Activated CD4-positive, alpha-beta T cell treated with anti-CD3 and anti-CD28 coated beads for 4 hours (primary cell): ENCODE results near the gene SMAP2.
A peak's percentile ranks its signal among the peaks of the same experiment; 100 is the strongest.
"Not testable (repeated sequence)": the region's sequence is repeated elsewhere in the genome, so short reads cannot be mapped to it uniquely, and the experiment has no call there.

Experiments
- DNase-seq, 2 donors: peaks; one replicate each; pipeline ENCODE4 v3.0.0-alpha.2; 2020

SMAP2 gene

DNA sequence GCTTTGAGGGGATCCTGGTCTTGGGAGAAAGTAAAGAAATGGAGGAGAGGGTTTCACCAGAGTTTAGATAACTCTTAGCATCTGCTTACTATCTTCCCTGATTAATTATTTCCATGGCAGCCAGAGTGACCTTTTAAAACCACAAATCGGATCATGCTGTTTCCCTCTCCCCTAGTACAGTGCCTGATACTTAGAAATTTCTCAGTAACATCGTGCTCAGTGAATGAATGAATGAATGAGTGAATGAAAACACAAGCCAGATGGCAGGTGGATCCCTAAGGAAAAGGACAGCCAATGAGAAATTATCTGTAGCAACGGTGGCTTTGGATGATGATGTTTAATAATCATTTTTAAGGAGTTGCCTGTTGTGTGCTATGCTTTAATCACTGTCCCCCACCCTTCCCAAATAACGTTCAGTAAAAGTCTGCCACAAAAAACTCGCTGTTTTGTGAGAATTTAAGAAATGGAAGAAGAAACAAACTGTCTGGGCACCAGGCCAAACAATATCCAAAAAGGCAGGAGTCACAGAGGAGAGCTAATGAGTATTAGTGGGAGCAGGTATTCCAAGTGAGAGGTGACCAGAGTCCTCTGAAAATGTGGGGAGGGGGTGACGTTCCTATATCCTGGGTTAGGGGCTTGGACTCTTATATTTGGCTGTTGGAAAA is 737 bp upstream of the SMAP2 start:
- DNase-seq: no peak

DNA sequence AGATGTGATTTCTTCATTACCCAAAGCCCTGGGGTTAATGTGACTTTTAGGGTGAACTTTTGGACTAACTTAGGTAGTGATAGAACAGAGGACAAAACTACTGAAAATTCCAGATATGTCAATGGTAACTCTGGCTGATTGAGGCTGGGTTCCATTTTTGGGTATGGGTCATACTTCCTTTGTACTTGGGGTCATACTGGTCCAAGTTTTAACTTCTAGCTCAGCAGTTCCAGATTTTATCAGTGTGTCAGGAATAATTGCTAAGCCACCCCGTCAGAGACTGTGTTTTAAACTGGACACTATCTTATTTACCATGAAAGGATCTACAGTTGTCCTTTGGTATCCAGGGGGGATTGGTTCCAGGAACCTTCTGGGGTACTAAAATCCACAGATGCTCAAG is 4.0 kb downstream of the SMAP2 start:
- no peak for DNase-seq

DNA sequence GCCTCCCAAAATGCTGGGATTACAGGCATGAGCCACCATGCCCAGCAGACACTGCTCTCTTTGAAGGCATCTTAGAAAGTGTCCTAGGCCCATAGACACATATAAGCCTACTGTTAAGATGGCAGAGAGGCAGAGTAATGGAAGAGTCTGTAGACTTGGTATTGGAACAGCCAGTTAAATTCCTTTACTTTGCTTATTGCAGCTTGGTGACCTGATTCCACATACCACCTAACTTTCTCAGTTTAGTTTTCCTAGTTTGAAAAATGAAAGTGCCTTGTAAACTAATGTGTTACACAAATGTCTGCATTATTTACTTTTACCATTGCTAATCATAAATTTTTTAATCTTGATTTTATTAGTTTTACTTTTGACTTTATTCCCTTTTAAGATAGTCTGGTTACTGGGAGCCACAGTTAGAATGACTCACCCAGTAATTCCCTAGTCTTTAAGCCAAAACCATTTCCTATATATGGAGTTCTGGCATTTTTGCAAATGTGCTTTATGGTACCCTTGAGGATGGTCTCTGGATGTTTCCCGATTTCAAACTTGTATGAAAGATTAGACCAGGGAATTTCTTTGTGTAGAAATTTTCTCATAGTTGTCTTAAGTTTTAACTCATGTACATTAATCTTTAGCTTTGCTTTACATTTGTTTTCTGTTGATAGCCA is 6.4 kb downstream of the SMAP2 start:
- no peak for DNase-seq

DNA sequence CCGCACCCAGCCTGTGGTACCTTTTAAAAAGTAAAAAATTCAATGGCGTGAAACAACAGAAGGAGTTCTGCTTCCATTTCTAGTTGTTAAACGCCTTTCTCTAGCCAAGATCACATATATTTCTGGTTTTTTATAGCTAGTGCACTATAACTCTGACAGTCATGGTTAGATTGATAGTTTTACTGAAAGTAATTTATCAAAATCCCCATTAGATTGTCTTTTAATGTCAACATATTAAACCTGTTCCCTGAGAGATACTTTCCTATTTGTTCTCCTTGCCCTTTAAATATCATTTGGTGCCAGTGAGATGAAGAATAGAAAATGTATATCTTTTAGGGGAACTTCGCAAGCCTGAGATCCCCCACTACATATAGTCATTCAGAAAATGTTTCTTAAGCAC is 7.3 kb downstream of the SMAP2 start:
- no peak for DNase-seq

GRCh38 chr1:40381268-40382107 is 8.0 kb downstream of the SMAP2 start:
- no peak for DNase-seq

DNA sequence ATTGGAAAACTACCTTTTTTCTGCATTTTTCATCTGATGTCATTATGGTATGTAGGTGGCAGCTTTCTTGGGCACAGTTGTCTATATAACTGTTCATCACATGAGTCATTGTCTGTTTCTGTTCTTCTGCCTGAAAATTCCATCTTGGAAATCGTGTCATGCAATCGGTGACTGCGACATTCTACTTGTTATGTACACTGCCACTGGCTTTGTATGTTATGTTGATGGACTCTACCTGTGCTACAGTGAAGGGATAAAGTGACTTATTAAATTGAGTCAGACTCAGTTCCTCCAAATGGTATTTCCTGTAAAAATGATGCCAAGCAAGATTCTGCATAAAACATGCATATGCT is 8.6 kb downstream of the SMAP2 start:
- peak in 1 of 2 donors; percentile 30 for DNase-seq

DNA sequence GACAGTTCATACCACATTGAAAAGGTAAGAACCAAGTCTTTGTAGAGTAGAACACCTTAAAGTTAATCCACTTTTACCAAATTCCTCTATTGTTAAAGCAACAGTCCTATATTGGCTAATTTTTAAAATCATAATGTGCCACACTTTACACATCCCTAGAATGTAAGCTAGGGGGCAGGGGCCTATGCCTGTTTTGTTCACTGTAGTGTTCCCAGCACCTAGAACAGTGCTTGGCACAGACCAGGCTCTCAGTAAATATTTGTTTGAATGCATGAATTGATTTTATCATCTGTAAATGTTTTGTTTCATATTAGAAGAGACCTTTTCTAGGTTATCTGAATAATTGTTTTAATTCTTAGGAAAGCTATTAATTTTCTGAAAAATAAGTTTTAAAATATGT is 9.1 kb downstream of the SMAP2 start:
- no peak for DNase-seq

DNA sequence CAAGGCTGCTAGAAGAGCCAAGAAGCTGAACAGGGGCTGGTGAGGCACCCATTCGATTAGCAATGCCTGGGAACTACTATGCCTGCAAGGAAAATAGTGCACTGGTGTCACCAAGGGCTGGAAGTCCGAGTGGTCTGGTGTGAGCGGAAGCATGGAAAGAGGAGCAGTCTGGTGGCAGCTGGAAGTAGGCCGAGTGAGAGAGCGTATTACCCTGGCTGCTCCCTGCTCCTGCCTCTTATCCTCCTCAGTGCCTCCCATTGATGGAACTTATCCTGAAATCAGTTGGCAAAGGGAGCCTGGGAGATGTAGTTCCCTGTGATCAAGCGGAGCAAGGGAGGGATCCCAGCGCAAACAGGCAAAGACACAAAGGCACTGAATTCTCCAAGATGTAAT is 9.6 kb downstream of the SMAP2 start:
- DNase-seq: no peak

GRCh38 chr1:40383488-40384412 is 10.2 kb downstream of the SMAP2 start:
- DNase-seq: no peak

DNA sequence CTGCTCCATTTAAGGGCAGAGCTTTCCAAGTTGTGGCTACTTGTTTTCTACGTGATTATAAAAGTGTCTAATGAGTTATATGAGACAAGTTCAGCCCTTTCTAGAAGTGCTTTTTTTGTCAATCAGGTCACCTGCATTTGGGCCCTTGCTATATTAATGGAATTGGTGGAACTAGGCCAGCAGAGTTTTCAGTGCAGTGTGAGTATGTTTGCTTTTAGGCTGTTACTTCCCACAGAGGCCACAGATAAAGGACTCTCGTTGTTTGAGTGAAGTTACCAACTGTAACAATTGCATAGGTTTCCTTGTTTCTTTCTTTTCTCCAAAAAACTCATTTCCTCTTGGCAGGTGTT is 10.9 kb downstream of the SMAP2 start:
- no peak for DNase-seq

DNA sequence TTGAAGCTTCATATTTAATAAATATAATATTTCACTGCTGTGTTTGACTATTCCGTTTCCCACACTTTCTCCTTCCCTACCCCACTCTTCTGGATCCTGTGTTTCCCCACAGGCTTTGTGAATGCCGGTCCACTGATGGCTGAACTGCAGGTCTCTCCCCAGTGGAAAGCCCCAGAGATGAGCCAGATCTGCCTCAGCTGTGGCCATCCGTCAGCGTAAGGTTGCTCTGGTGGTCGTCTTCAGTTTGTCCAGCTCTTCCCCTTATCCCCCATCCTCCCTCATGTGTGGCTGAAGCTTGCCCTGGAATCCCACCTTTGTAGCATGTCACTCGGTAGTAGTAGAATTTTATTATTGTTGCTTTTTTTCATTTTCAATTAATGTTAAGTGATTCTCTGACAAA is 11.4 kb downstream of the SMAP2 start:
- no peak for DNase-seq

DNA sequence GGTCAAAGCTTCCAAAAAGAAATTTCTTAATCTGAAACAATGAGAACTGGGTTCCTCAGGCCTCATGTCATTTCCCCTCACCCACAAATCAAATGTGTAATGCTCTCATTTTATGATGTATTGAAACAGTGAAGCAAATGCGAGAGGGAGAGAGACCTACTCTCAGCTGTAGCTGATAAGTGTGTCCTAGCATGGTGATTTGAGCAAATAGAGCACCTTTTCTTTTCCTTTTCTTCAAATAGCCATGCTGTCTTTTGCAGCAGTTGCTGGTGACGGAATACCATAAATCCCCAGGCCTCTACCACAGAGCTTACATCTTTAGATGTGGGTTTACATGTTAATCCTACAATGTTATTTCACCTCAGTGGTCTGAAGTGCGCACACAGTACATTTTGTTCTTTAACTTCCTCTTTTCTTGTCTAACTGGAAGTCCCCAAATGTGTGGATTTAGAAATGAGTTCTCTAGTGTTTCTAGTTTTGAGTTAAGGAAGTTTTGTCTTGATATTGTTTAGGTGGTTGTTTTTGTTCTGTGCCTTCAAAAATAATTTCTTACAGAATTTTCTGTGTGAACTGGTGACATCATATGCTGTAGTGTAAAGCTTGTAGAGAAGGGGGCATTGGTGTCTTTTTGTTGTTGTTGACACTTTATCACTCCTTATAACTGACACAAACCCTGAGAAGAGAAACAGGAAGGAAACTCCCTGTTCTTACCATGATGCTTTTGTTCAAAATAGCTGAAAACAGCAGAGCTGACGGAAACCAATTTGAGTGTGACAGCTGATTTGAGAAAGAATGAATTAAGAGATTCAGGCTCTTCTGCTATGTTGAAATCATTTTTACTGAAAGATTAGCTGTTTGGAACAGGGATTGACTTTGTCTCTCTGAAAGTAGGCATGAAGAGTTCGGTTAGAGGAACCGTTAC is 12.2 kb downstream of the SMAP2 start:
- DNase-seq: peak; percentile 53 to 60

- no peak for DNase-seq
These were observed 12.8 kb downstream of the SMAP2 start for GRCh38 chr1:40386359-40386723.

GRCh38 chr1:40386796-40387195 is 13.3 kb downstream of the SMAP2 start:
- no peak for DNase-seq

DNA sequence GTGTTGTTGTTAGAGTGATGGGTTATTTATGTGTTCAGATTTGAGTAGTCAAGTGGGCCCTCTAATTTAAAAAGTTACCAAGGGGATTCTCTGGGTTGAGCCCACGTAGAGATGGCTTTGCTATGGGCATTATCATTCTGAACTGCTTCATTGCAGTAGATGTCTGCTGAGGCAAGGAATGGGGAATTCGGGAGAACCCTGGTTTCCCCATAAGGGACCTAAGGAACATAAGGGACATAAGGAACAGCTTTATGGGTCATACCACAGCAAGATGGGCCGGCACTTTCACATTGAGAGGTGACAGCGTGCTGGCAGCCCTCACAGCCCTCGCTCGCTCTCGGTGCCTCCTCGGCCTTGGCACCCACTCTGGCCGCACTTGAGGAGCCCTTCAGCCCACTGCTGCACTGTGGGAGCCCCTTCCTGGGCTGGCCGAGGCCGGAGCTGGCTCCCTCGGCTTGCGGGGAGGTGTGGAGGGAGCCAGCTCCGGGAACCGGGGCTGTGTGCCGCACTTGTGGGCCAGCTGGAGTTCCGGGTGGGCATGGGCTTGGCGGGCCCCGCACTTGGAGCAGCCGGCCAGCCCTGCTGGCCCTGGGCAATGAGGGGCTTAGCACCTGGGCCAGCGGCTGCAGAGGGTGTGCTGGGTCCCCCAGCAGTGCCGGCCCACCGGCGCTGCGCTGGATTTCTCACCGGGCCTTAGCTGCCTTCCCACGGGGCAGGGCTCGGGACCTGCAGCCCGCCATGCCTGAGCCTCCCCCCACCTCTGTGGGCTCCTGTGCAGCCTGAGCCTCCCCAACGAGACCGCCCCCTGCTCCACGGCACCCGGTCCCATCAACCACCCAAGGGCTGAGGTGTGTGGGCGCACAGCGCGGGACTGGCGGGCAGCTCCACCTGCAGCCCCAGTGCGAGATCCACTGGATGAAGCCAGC is 14.1 kb downstream of the SMAP2 start:
- DNase-seq: not testable (repeated sequence)

GRCh38 chr1:40388456-40389321 is 15.2 kb downstream of the SMAP2 start:
- DNase-seq: not testable (repeated sequence)

- DNase-seq: no peak
These were observed 15.8 kb downstream of the SMAP2 start for GRCh38 chr1:40389322-40389803.

DNA sequence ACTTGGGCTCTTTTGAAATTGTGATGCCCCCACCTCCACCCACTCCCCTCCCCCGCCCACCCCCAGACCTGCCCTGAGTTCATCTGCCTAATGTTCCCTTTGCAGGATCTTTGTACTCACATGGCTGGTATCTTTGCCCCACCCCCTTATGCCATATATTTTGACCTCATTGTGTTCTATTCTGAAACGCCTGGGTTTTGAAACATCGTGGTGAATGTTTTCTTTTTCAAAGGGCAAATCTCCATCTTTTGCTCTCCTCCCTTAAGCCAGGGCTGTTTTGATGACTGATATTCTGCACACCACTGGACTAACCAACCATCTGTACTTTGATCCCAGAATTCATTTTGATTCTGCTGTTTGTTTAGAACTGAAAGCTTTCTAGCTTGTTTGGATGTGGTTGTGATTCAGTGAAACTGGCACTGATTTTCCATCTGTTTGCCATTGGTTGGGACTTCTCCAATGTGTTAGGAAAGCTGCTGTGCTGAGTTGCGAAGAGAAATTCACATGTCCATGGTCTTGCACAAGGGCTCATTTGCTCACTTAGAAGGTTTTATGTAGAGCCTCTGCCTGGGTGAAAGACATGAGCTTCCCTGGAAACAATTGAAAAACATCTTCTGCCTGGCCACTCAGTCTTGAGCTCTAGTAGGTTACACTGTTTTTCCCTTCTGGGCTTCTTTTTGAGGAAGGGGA is 16.5 kb downstream of the SMAP2 start:
- no peak for DNase-seq

DNA sequence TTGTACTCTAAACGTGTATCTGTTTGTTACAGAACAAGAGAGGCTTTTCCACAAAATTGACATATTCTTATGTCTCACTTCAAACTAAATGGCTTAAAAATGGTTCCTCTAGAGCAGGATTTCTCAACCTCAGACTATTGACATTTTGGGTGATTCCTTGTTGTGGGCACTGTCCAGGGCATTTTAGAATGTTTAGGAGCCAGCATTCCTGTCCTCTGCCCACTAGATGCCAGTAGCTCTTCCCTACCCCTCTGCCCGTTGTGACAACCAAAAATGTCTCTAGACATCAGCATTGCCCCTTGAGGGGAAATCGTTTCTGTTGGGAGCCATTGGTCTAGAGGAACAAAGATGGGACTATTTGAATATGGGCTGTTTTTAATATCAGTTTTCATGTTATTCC is 17.3 kb downstream of the SMAP2 start:
- DNase-seq: no peak
